ENCODE measurements around the gene ZC3H14.

DNA sequence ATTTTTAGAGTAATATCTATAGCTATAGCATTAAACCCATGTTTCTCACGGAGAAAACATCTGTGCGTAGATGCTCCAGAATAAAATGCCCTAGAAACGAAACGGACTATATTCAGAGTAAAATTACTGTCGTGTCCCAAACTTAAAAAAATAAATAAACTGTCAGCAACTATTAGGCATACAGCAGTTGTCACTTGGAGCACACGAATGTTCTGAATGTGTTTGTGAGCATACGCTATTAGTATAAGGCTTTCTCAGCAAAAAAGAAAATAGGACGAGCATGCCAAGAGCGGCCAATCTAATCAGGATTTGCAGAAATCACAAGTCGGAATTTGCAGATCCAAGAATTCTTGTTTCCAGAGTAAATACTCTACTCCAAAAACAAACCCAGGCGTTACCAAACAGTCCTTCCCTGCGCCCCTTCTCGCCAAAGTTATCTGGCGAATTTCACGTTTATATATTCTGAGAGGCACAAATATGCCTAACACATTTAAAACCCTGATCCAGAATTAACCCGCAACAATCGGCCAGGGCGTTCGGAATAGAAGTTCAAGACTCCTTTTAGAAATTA is 8.9 kb upstream of the ZC3H14 start:
- TF ChIP-seq FOXA1 (IDR thresholded peaks at IDR 0.05) (no peak), SUZ12 (IDR thresholded peaks at IDR 0.05) (no peak), BHLHE40 (IDR thresholded peaks at IDR 0.05; ENCODE audit: borderline replicate concordance) (no peak), FOXM1 (IDR thresholded peaks at IDR 0.05; ENCODE audit: borderline replicate concordance) (no peak), NFRKB (IDR thresholded peaks at IDR 0.05) (no peak), TARDBP (IDR thresholded peaks at IDR 0.05) (no peak), FOXK2 (IDR thresholded peaks at IDR 0.05) (no peak), SP1 (IDR thresholded peaks at IDR 0.05) (no peak), ELF4 (IDR thresholded peaks at IDR 0.05) (no peak), ZNF384 (IDR thresholded peaks at IDR 0.05) (no peak), ARNT (IDR thresholded peaks at IDR 0.05) (no peak)
